Measurements from ENCODE around the gene GRM8. TPM values are rescaled to one million over a fixed set of nuclear protein-coding genes. Genes with fewer than 3 reads are reported as not detected.

GRM8 gene
- total and polyA plus RNA-seq, 7 donors = 0.08 TPM; not detected in 6

DNA sequence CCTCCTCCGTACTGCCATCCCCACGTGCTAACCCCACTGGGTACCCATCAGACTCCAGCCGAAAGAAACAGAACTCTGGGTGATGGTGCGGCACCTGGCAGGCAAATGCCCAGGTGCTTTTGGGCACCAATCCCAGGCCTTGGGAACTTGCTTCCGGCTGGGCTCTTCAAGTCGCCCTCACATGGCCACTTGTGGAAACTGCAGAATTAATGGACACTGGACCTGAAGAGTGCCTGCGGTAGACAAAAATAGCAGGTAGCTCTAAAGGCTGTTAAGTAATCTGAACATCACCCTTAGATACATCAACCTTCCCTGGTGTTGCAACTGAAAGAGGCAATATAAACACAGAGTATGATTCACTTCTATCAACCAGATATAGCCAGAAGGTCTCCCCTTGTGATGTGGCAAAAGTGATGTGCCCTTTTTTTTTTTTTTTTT is 644.4 kb downstream of the GRM8 start:
- no peak for DNase-seq
- Histone ChIP-seq H3K9me3 (no peaks in the 10 kb centered on the region), H3K27me3 (ENCODE audit: insufficient read depth in 3 of 3, low read length in 2 of 3) (no peaks in the 10 kb centered on the region), H3K4me1 (no peaks in the 10 kb centered on the region), H3K27ac (no peak overlapping the region), H3K36me3 (ENCODE audit: insufficient read depth in 1 of 2, low read depth in 1 of 2) (no peaks in the 10 kb centered on the region), H3K4me3 (no peak overlapping the region)
- TF ChIP-seq CTCF (IDR thresholded peaks at IDR 0.05) = no peak
- 49 to 59% (median 52%) methylated on average over 7 of the region's 7 CpGs for WGBS, 3 donors
- intact Hi-C loops (cut with DNase I) = no loop called here
- ATAC-seq = no peak

GRCh38 chr7:126606331-126606730 is 646.4 kb downstream of the GRM8 start:
- H3K9me3 ChIP-seq = no peaks in the 10 kb centered on the region
- H3K27ac ChIP-seq = no peak overlapping the region
- no peak for ATAC-seq
- intact Hi-C loops (cut with DNase I) = no loop called here
- H3K4me3 ChIP-seq = no peak overlapping the region
- H3K36me3 ChIP-seq (ENCODE audit: insufficient read depth in 1 of 2, low read depth in 1 of 2) = no peaks in the 10 kb centered on the region
- no peaks in the 10 kb centered on the region for H3K4me1 ChIP-seq
- WGBS, 3 donors = 94 to 96% (median 95%) methylated on average over 3 of the region's 3 CpGs
- no peak for DNase-seq
- TF ChIP-seq CTCF (IDR thresholded peaks at IDR 0.05) = no peak
- H3K27me3 ChIP-seq (ENCODE audit: insufficient read depth in 3 of 3, low read length in 2 of 3) = no peaks in the 10 kb centered on the region

- H3K9me3 ChIP-seq = no peaks in the 10 kb centered on the region
- WGBS, 3 donors = 86 to 96% (median 87%) methylated on average over 2 of the region's 2 CpGs
- H3K4me3 ChIP-seq = no peak overlapping the region
- ATAC-seq = no peak
- TF ChIP-seq CTCF (IDR thresholded peaks at IDR 0.05) = no peak
- H3K4me1 ChIP-seq = no peaks in the 10 kb centered on the region
- H3K27me3 ChIP-seq (ENCODE audit: insufficient read depth in 3 of 3, low read length in 2 of 3) = no peaks in the 10 kb centered on the region
- H3K27ac ChIP-seq = no peak overlapping the region
- intact Hi-C loops (cut with DNase I) = no loop called here
- no peaks in the 10 kb centered on the region for H3K36me3 ChIP-seq (ENCODE audit: insufficient read depth in 1 of 2, low read depth in 1 of 2)
- DNase-seq = no peak
Measured at GRCh38 chr7:126605553-126605952, 647.2 kb downstream of the GRM8 start.

- 36 to 52% (median 43%) methylated on average over 3 of the region's 3 CpGs for WGBS, 3 donors
Measured at GRCh38 chr7:126605056-126605455, 647.7 kb downstream of the GRM8 start.

More at GRCh38 chr7:126605056-126605455, 647.7 kb downstream of the GRM8 start:
- Histone ChIP-seq H3K36me3 (ENCODE audit: insufficient read depth in 1 of 2, low read depth in 1 of 2) (no peaks in the 10 kb centered on the region), H3K9me3 (no peaks in the 10 kb centered on the region), H3K4me3 (no peak overlapping the region), H3K27ac (no peak overlapping the region), H3K4me1 (no peaks in the 10 kb centered on the region), H3K27me3 (ENCODE audit: insufficient read depth in 3 of 3, low read length in 2 of 3) (no peaks in the 10 kb centered on the region)
- no peak for TF ChIP-seq CTCF (IDR thresholded peaks at IDR 0.05)
- intact Hi-C loops (cut with DNase I) = no loop called here
- no peak for DNase-seq
- ATAC-seq = no peak
